GM18520 (cell line): ENCODE measurements around the gene TOMT.
"Not testable (repeated sequence)": the region's sequence is repeated elsewhere in the genome, so short reads cannot be mapped to it uniquely, and the experiment has no call there.

Experiments used
- ATAC-seq: cut with Tn5 transposase; IDR thresholded peaks from one replicate; pipeline ENCODE4 v1.9.1; 2021; ENCODE audit not compliant: unreplicated experiment

Gene TOMT

DNA sequence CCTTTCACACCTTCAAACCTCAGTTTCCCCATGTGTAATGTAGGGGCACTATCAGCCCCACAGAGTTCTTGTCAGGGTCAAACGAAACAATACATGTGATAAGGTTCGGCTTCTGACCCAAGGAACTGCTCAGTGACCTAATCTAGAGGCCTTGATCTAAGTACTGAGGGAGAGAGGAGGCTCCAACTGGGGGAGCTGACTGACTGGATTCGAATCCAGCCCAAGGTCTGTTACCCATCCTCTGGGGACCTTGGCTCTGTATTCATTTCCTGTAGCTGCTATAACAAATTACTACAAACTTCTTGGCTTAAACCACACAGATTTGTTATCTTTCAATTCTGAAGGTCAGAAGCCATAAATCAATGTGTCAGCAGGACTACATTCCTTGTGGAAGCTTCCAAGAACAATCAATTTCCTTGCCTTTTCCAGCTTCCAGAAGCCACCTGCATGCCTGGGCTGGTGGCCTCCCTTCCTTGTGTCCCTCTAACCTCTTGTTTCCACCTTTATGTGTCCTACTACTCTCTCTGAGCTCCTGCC is 17.5 kb downstream of the TOMT start:
- ATAC-seq, result no peak

DNA sequence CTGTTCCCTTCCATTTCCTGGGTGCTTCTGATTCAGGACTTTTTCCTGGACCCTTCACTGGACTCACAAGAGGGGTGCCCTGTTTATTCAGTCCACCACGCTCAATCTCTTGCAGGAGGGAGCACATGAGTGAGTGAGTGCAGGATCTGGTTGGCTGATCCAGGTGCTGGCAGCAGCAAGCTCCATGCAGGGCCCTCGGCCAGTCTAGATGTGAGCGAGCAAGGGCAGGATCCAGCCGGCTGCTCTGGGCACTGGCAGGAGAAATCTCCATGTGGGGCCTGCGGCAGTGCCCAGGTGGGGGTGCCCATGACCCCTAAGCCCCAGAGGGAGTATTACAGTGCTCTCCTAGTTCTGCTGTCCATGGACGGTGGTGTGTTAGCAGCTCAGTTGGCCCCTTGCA is 18.3 kb downstream of the TOMT start:
- ATAC-seq, result no peak

DNA sequence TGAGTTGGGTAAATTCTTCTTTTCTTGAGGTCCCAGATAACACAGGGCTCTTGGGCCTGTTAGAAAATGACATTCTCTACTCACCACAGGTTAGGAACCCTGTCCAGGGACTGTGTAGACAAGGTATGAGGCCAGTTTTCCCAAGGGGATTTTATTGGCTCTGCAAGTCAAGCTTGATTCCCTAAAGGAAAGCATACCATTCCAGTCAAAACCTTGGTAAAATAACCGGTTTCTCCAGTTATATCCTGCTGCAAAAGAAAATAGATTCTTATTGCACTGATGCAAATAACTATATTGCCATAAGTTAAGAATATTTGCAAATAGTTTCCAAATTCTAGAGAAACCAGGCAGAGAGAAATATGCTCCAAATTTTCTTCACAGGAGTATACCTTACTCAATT is 20.2 kb downstream of the TOMT start:
- no peak for ATAC-seq

DNA sequence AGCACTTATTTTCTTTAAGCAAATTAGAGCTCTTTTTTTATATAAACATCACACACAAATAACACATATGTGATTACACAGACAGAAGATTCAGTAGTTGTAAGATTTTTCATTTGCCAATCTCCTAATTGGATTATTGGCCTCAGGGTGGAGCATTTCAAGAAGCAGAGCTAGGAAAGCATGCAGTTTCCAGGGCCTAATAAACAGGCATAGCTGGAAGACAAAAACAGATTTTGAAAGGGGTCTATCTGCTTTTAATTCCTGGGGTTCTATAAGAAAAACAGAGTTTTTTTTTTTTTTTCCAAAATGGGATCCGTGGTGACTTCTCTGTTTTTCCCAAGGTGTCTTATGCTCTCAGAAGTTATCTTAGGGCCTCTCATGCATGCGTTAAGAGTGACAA is 22.2 kb downstream of the TOMT start:
- ATAC-seq, result no peak

DNA sequence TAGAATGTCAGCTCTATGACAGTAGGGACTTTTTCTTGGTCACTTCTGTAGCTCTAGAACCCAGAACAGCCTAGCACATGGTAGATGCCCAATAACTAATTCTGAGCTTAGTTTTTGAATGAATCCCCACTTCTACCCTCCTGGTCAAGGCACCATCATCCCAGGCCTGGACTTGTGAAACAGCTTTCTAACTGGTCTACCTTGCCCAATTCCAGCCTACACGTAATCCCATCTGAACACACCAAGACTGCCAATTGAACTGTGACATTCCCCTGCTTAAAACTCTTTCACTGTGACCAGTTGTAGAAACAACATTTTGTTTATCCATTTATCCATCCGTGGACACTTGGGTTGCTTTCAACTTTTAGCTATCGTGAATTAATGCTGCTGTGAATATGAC is 23.7 kb downstream of the TOMT start:
- ATAC-seq, result no peak

DNA sequence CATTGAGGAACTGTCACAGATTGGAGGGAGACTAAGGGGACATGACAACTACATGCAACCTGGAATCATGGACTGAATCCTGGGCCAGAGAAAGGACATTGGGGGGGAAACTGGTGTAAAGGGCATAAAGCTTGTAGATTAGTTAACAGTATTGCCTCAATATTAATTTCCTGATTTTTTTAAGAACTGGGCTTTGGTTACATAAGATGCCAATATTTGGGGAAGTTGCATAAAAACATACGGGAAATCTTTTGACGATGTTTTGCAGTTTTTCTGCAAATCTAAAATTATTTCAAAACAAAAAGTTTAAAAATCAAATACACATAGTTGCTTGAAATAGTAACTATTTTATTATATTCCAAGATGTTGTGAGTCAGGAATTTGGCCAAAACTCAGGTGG is 26.9 kb downstream of the TOMT start:
- no peak for ATAC-seq

DNA sequence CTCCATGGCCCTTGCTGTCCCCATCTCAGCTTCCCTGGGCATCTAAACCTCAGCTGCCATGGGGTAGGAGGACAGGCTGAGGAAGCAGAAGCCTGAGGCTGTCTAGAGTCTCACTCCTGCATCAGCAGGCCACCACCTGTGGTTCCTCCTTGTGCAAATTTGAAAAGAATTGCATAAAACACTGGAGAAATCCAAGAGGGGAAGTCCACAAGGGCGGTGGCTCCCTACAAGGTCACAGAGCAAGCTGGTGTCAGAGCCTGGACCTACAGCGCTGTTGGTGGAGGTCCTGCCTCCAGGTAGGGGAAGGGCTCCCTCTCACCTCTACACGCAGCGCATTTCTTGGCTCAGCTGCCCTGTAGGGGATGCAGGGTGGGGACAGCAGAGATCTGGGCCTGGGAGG is 29.7 kb downstream of the TOMT start, which contains the start of gene FOLR3:
FOLR3 (plus strand) TSS at position 253 of the 400 bp plus-strand sequence. CDS start 228 bp downstream, outside the sequence.
- ATAC-seq, result not testable (repeated sequence)

DNA sequence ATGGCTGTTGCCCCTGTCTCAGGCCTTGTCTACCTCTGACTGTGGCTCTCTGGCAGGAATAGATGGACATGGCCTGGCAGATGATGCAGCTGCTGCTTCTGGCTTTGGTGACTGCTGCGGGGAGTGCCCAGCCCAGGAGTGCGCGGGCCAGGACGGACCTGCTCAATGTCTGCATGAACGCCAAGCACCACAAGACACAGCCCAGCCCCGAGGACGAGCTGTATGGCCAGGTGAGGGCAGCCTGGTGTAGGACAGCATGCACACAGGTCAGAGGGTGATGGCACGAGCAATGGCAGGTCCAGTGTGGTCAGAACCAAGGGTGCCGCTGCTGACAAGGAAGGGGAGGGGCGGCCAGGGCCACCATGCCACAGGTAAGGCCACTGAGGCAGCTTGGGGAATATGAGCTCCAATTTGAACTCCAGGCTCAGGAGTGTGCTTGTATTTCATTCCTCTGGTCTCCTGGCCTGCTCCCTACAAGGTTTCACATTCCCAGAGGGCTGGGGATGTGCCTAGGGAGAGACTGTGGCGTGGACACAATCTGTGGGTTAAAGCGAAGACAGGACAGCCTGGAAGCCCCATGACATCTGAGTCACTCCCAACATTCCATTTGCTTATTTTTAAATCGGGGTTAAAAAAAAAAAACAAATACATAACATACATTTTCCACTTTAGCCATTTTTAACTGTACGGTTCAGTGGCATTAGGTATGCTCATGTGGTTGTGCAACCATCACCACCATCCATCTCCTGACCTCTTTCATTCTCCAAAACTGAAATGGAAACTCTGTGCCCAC is 30.4 kb downstream of the TOMT start:
- ATAC-seq, result no peak

DNA sequence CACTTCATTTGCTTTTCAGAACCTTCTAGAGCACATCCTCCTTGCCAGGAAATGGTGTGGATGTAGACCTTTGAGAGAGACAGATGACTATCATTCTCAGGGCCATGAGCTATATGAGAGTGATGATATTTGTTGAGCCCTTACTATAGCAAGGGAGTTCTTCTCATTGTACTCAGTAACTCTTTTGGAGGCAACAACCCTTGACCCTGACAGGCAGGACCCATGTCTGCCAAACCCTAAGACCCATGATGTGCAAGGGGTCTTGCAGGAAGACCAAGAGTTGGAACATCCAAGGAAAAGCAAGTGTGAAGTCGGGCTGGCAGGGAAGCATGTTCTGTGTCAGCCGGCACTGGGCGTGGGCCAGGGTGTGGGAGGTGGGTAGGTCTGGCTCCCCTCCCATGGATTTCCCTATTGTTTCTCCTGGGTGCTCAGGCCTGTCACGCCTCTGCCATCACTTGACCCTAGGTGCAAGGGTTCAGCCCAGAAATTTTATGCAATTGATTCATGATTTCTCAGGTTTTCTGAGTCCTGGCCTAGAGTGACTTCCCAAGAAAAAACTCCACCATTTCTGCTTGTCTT is 31.0 kb downstream of the TOMT start:
- no peak for ATAC-seq

DNA sequence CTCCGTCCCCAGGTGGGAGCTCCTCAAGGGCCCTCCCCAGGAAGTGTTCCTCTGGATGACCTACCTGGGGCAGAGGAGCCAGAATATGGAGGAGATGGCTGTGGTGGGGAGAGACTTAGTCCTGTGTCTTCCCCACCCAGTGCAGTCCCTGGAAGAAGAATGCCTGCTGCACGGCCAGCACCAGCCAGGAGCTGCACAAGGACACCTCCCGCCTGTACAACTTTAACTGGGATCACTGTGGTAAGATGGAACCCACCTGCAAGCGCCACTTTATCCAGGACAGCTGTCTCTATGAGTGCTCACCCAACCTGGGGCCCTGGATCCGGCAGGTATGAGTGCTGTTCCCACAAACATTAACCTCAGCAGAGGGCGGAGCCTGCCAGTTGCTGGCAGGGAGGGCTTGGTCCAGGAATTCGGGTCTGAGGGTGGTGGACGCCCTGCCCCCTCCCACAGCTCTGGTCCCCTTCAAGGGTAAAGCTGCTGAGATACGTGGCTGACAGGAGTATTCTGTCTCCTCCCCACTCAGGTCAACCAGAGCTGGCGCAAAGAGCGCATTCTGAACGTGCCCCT is 33.2 kb downstream of the TOMT start:
- no peak for ATAC-seq

DNA sequence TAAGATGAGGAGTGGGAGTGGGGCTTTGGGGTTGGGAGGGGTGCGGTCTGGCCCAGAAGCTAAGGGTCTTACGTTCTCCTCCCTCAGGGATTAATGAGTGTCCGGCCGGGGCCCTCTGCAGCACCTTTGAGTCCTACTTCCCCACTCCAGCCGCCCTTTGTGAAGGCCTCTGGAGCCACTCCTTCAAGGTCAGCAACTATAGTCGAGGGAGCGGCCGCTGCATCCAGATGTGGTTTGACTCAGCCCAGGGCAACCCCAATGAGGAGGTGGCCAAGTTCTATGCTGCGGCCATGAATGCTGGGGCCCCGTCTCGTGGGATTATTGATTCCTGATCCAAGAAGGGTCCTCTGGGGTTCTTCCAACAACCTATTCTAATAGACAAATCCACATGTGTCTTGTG is 33.8 kb downstream of the TOMT start:
- no peak for ATAC-seq

DNA sequence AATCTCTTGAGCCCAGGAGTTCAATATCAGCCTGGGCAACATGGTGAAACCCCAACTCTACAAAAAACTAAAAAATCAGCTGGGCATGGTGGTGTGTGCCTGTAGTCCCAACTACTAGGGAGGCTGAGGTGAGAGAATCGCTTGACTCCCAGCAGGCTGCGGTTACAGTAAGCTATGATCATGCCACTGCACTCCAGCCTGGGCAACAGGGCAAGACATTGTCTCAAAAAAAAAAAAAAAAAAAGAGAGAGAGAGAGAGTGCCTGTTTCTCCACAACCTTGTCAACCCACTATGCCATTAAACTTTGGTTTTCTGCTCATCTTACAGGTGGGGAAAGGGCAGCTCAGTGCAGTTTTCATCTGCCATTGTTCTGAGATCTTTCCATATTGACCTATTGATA is 34.9 kb downstream of the TOMT start:
- ATAC-seq, result no peak

DNA sequence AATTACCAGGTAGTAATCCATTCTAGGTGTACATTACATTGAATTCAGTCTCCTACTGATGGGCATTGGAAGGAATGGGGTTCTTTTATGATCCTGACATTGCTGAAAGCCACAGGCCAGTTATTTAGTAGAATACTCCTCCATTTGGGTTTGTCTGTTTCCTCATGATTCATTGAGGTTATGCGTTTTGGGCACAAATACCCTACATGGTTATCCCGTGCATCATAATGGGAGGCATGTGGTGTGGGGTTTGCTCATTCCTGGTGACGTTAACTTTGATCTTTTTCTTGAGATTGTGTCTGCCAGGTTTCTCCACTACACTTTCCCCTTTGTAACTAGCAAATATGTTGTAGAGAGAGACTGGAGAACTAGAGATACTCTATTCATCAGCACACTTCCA is 35.3 kb downstream of the TOMT start:
- no peak for ATAC-seq

DNA sequence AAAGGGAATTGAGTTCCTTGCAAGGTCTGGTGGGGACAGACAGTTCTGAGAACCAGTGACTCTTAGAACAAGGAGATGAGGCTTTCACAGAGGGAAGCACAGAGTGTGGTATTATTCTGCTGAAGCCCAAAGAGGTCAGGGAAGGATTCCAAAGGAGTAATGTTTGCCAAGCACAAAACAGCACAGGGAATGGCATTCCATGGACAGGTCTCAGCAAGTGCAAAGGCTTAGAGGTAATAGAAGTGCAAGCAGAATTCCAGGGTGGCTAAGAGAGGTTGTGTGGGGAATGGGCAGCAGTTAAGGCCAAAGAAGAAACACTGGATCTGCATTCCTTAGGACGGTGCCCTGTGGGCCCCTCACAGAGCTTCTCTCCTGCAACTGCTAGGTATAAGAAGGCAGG is 36.4 kb downstream of the TOMT start:
- not testable (repeated sequence) for ATAC-seq

DNA sequence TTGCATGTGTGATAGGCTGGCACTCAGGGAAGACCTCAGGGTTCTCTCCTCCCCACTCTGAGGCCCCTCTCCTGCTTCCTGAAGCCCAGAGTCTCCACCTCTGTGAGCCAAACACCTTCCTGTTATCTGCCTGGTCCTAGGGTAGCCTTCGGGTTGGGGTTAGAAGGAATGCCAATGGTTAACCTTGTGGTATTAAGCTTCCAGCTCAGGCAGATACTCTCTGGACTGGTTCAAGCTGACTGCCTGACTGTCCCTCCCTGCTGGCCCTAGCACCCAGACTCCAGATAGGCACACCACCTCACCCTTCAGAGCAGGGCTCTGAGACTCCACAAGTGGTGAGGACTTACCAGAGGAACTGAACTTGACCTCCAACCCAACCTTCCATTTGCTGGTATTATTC is 36.8 kb downstream of the TOMT start:
- not testable (repeated sequence) for ATAC-seq

DNA sequence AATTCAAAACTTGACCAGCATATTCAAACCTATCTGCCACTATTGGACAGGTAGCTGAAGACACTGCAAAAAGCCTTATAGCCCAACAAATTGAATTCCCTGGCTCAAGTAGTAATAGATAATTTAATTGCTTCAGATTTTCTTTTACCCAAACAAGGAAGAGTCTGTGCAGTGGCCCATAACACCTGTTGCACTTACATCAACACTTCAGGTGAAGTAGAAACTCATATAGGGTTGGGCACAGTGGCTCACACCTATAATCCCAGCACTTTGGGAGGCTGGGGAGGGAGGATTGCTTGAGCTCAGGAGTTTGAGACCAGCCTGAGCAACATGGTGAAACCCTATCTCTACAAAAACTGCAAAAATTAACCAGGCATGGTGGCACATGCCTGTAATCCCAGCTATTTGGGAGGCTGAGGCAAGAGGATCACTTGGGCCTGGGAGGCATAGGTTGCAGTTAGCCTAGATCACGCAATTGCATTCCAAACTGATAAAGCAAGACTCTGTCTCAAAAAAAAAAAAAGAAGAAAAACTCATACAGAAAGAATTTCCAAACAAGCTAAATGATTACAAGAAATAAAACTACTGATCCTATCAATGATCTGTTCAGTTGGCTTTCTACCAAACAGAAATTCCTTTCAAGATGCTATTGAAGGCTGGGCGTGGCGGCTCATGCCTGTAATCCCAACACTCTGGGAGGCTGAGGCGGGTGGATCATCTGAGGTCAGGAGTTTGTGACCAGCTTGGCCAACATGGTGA is 39.3 kb downstream of the TOMT start:
- no peak for ATAC-seq

DNA sequence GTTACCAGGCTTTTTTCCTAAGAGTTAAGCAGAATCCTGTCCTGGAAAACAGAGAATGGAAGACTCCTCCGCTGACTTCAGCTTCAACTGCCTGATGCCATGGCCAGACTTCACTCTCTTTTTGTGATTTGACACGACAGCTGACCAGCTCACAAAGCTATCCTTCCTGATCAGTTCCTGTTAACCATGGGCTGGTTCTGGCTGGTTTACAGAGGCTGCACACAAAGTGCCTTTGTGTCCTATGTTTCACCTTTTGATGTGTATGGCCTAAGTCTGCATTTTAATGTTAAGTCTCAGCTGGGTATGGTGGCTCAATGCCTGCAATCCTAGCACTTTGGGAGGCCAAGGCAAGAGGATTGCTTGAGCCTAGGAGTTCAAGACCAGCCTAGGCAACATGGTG is 40.9 kb downstream of the TOMT start:
- ATAC-seq, result no peak

DNA sequence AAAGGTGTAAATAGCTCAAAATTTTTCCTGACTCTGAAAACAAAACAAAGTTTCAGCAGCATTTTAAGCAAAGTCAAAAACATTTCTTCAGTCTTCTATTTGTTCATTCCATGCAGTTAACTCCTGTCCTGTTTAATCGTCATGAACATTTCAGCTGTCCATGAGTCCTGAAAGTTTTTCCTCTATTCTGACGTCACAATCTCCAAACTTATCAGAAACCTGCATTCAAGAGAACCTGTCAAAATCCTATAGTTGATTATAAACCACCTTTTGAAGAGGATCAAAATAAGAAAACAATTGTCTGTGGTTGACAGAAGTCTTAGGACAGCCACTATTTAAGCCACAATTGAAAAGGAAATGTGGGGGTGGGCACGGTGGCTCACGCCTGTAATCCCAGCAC is 45.2 kb downstream of the TOMT start:
- ATAC-seq, result no peak

DNA sequence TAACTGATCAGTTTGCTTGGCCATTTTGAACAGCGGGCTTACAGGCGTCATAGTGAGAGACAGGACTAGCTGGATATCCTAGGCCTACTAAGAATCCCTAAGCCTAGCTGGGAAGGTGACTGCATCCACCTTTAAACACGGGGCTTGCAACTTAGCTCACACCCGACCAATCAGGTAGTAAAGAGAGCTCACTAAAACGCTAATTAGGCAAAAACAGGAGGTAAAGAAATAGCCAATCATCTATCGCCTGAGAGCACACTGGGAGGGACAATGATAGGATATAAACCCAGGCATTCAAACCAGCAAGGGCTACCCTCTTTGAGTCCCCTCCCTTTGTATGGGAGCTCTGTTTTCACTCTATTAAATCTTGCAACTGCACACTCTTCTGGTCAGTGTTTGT is 48.1 kb downstream of the TOMT start:
- not testable (repeated sequence) for ATAC-seq

DNA sequence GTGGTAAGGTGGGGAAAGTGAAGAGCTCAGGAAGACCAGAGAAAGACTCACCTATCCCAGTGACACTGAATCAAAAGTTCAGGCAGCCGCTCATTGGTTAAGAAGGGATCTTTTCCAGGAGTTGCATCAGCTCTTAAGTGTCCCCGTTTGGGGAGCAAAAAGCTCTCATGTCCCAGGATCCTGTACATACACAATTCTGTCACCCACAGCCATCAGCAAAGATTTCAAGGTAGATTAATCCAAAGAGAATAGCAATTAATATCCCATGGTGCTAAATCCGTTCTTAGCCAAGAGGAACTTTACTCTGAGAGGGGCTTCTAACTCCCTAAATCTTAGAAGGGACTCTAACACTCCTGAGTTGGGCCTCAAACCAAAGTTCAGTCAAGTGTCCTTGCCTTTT is 49.1 kb downstream of the TOMT start:
- ATAC-seq, result no peak

DNA sequence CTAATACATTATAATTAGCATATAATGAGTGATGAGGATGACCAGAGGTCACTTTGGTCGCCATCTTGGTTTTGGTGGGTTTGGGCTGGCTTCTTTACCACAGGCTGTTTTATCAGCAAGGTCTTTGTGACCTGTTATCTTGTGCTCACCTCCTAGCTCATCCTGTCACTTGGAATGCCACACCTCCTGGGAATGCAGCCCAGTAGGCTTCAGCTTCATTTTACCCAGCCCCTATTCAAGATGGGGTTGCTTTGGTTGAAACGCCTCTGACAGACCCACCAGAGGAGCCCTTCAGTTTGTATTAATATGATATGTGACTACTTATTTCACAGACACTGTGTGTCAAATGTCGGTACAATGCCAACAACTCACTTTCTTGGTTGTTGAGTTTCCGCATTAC is 50.0 kb downstream of the TOMT start:
- no peak for ATAC-seq
